GM23338 (cell line): ENCODE results near the gene OR2F2. TPM values are rescaled to one million over a fixed set of nuclear protein-coding genes. Genes with fewer than 3 reads are reported as not detected.

ENCODE experiments used
- ATAC-seq: fragments of 200-7000 bp; cut with Tn5 transposase; 3 replicates; pipeline ENCODE4 v1.9.1; 2020
- DNase-seq: peaks from one replicate; pipeline ENCODE4 v3.0.0-alpha.2; 2015; ENCODE audit warnings: low spot score
- H2AFZ ChIP-seq: fragments of 200-600 bp; sonication (generic); 2 replicates; pipeline ENCODE4 v1.8.0; 2016; ENCODE audit warnings: antibody characterized with exemption, mild to moderate bottlenecking, moderate library complexity
- H3F3A ChIP-seq: fragments of 200-600 bp; sonication (generic); replicated peaks from 2 replicates; pipeline ENCODE4 v1.8.0; 2017; ENCODE audit warnings: antibody characterized with exemption, mixed run types, low read depth
- H3K27ac ChIP-seq: fragments of 200-600 bp; sonication (generic); 2 replicates; pipeline ENCODE4 v1.6.1; 2016; ENCODE audit warnings: low read depth
- H3K27me3 ChIP-seq: fragments of 200-600 bp; sonication (generic); 2 replicates; pipeline ENCODE4 v1.8.0; 2016; ENCODE audit warnings: mild to moderate bottlenecking, mixed run types, moderate library complexity; ENCODE audit not compliant: insufficient read depth
- H3K36me3 ChIP-seq: fragments of 200-600 bp; sonication (generic); 2 replicates; pipeline ENCODE4 v1.8.0; 2016; ENCODE audit warnings: mild to moderate bottlenecking; ENCODE audit not compliant: insufficient read depth
- H3K4me1 ChIP-seq: fragments of 200-600 bp; sonication (generic); 2 replicates; pipeline ENCODE4 v1.8.0; 2016; ENCODE audit warnings: mild to moderate bottlenecking, moderate library complexity; ENCODE audit not compliant: insufficient read depth
- H3K4me2 ChIP-seq: fragments of 200-600 bp; sonication (generic); 2 replicates; pipeline ENCODE4 v1.7.1; 2017; ENCODE audit warnings: mixed run types
- H3K4me3 ChIP-seq: fragments of 200-600 bp; sonication (generic); 2 replicates; pipeline ENCODE4 v1.6.1; 2016; ENCODE audit warnings: mixed run types
- H3K79me2 ChIP-seq: fragments of 200-600 bp; sonication (generic); replicated peaks from 2 replicates; pipeline ENCODE4 v1.8.0; 2017; ENCODE audit warnings: mild to moderate bottlenecking; ENCODE audit not compliant: insufficient read depth
- H3K9me2 ChIP-seq: fragments of 200-600 bp; sonication (generic); 2 replicates; pipeline ENCODE4 v1.8.0; 2017; ENCODE audit not compliant: insufficient read depth
- H4K20me1 ChIP-seq: fragments of 200-600 bp; sonication (generic); replicated peaks from 2 replicates; pipeline ENCODE4 v1.8.0; 2017; ENCODE audit warnings: mild to moderate bottlenecking; ENCODE audit not compliant: insufficient read depth
- H3K27ac Mint-ChIP-seq: 2 replicates; pipeline ENCODE4 v1.8.0; 2020; ENCODE audit warnings: inconsistent platforms, mild to moderate bottlenecking, moderate library complexity, mixed read lengths
- H3K27me3 Mint-ChIP-seq: 3 replicates; pipeline ENCODE4 v1.8.0; 2022; ENCODE audit warnings: low read depth, mild to moderate bottlenecking, moderate library complexity, mixed read lengths, inconsistent platforms; ENCODE audit not compliant: insufficient read depth, poor library complexity
- H3K36me3 Mint-ChIP-seq: 3 replicates; pipeline ENCODE4 v1.8.0; 2021; ENCODE audit warnings: low read depth, mild to moderate bottlenecking, inconsistent platforms, moderate library complexity, mixed read lengths
- H3K4me1 Mint-ChIP-seq: 3 replicates; pipeline ENCODE4 v1.8.0; 2020; ENCODE audit warnings: mild to moderate bottlenecking, inconsistent platforms, mixed read lengths
- H3K4me3 Mint-ChIP-seq: 3 replicates; pipeline ENCODE4 v1.8.0; 2021; ENCODE audit warnings: moderate library complexity, mild to moderate bottlenecking, inconsistent platforms, mixed read lengths
- H3K9me3 Mint-ChIP-seq: 3 replicates; pipeline ENCODE4 v1.8.0; 2020; ENCODE audit warnings: moderate library complexity, mild to moderate bottlenecking, inconsistent platforms, mixed read lengths
- CREB1 ChIP-seq: fragments of 250-450 bp; sonication (Bioruptor Pico); IDR thresholded peaks from 2 replicates; pipeline ENCODE4 v1.5.0; 2020; ENCODE audit warnings: low read depth, mild to moderate bottlenecking, moderate library complexity
- EZH2 ChIP-seq: fragments of 200-600 bp; sonication (generic); IDR thresholded peaks from one replicate; pipeline ENCODE4 v1.8.0; 2017; ENCODE audit warnings: antibody characterized with exemption, mild to moderate bottlenecking, low read depth; ENCODE audit not compliant: unreplicated experiment
- EZH2phosphoT487 ChIP-seq: fragments of 200-600 bp; sonication (generic); IDR thresholded peaks from one replicate; pipeline ENCODE4 v1.8.1; 2018; ENCODE audit warnings: antibody characterized with exemption; ENCODE audit not compliant: unreplicated experiment
- JUNB ChIP-seq: IDR thresholded peaks from one replicate; pipeline ENCODE4 v1.6.1; 2016; ENCODE audit warnings: antibody characterized with exemption; ENCODE audit not compliant: unreplicated experiment
- NANOG ChIP-seq: IDR thresholded peaks from 2 replicates; pipeline ENCODE4 v1.6.1; 2016; ENCODE audit warnings: antibody characterized with exemption, borderline replicate concordance
- POLR2AphosphoS5 ChIP-seq: IDR thresholded peaks from 2 replicates; pipeline ENCODE4 v1.6.1; 2016; ENCODE audit warnings: antibody characterized with exemption, low read depth
- STAT1 ChIP-seq: IDR thresholded peaks from one replicate; pipeline ENCODE4 v1.6.1; 2016; ENCODE audit warnings: antibody characterized with exemption; ENCODE audit not compliant: unreplicated experiment
- ZNF114 ChIP-seq: fragments of 250-450 bp; sonication (Bioruptor Pico); IDR thresholded peaks from 2 replicates; pipeline ENCODE4 v1.5.0; 2020; ENCODE audit warnings: mild to moderate bottlenecking, moderate library complexity
- ZNF331 ChIP-seq: fragments of 250-450 bp; sonication (Bioruptor Pico); IDR thresholded peaks from 2 replicates; pipeline ENCODE4 v1.5.0; 2020; ENCODE audit warnings: low read depth, mild to moderate bottlenecking, moderate library complexity
- polyA plus RNA-seq: library from polyadenylated mRNA; unstranded; fragments of >200 nt; fragmentation: Nextera tagmentation; extraction: Ambion mirVana; gene quantifications from 2 replicates; pipeline ENCODE4 v1.2.1, GENCODE V29; 2016
- total RNA-seq: library from RNA; depleted of rRNA; stranded (reverse); fragments of >200 nt; shearing (Covaris generic); gene quantifications from 2 replicates; pipeline ENCODE4 v1.2.3, GENCODE V29; 2014
- TF ChIP-seq, protein P1 (sequence below): IDR thresholded peaks from one replicate; pipeline ENCODE4 v1.6.1; 2018; ENCODE audit warnings: antibody characterized with exemption; ENCODE audit not compliant: unreplicated experiment
- TF ChIP-seq, protein P2 (sequence below), 2 experiments: fragments of 200-600 bp in 1 of 2; sonication (generic) in 1 of 2; conservative IDR thresholded peaks; 2 replicates each; pipeline versions ENCODE4 v1.5.1 to v1.6.1; 2016 to 2017; ENCODE audit warnings: antibody characterized with exemption in 2 of 2, low read depth in 2 of 2, mild to moderate bottlenecking in 2 of 2, moderate library complexity in 1 of 2
- TF ChIP-seq, protein P3 (sequence below): IDR thresholded peaks from 2 replicates; pipeline ENCODE4 v1.6.1; 2016; ENCODE audit warnings: antibody characterized with exemption
- TF ChIP-seq, protein P4 (sequence below): fragments of 250-450 bp; sonication (Bioruptor Pico); IDR thresholded peaks from 2 replicates; pipeline ENCODE4 v1.5.0; 2020; ENCODE audit warnings: mild to moderate bottlenecking, moderate library complexity

Gene OR2F2
- total and polyA plus RNA-seq, 2 experiments from 2014 or later = not detected

DNA sequence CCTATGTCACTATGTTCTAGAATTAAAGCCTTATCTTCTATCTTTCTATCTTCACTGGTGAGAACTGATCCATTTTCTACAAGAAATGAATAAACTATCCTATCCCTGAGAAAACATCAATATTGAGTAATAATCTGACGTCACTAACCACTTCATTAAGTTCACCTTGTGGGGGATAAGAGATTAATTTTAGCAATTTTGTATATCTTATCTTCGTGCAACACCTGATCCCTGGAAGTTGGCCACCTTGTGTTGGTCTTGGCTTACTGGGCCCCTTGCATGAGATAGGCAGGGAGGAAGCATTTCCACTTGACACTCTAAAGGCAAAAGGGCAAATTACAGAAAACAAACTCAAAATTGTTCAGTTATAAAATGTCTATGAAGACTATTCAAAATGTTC lies 45.0 kb downstream of the OR2F2 start:
- Histone ChIP-seq H3K4me1 (no peaks in the 10 kb centered on the region), H4K20me1 (no peaks in the 10 kb centered on the region), H3K27ac (no peak overlapping the region), H3K79me2 (no peaks in the 10 kb centered on the region), H3K9me2 (peaks cover 17% of the 10 kb centered on the region; the same call in 1 of the 2 replicates), H3K4me2 (no peak overlapping the region), H3K27me3 (no peaks in the 10 kb centered on the region), H2AFZ (no peak overlapping the region), H3F3A (no peaks in the 10 kb centered on the region), H3K4me3 (no peak overlapping the region), H3K36me3 (no peaks in the 10 kb centered on the region)
- H3K27me3 Mint-ChIP-seq = no peaks in the 10 kb centered on the region
- TF ChIP-seq, protein P1, sequence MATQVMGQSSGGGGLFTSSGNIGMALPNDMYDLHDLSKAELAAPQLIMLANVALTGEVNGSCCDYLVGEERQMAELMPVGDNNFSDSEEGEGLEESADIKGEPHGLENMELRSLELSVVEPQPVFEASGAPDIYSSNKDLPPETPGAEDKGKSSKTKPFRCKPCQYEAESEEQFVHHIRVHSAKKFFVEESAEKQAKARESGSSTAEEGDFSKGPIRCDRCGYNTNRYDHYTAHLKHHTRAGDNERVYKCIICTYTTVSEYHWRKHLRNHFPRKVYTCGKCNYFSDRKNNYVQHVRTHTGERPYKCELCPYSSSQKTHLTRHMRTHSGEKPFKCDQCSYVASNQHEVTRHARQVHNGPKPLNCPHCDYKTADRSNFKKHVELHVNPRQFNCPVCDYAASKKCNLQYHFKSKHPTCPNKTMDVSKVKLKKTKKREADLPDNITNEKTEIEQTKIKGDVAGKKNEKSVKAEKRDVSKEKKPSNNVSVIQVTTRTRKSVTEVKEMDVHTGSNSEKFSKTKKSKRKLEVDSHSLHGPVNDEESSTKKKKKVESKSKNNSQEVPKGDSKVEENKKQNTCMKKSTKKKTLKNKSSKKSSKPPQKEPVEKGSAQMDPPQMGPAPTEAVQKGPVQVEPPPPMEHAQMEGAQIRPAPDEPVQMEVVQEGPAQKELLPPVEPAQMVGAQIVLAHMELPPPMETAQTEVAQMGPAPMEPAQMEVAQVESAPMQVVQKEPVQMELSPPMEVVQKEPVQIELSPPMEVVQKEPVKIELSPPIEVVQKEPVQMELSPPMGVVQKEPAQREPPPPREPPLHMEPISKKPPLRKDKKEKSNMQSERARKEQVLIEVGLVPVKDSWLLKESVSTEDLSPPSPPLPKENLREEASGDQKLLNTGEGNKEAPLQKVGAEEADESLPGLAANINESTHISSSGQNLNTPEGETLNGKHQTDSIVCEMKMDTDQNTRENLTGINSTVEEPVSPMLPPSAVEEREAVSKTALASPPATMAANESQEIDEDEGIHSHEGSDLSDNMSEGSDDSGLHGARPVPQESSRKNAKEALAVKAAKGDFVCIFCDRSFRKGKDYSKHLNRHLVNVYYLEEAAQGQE = no peak
- TF ChIP-seq CREB1 (CRISPR knock-in tag) (no peak), STAT1 (no peak), NANOG (no peak), ZNF114 (CRISPR knock-in tag) (no peak), EZH2phosphoT487 (no peak), JUNB (no peak), ZNF331 (CRISPR knock-in tag) (no peak), POLR2AphosphoS5 (no peak), EZH2 (no peak)
- TF ChIP-seq, protein P2, sequence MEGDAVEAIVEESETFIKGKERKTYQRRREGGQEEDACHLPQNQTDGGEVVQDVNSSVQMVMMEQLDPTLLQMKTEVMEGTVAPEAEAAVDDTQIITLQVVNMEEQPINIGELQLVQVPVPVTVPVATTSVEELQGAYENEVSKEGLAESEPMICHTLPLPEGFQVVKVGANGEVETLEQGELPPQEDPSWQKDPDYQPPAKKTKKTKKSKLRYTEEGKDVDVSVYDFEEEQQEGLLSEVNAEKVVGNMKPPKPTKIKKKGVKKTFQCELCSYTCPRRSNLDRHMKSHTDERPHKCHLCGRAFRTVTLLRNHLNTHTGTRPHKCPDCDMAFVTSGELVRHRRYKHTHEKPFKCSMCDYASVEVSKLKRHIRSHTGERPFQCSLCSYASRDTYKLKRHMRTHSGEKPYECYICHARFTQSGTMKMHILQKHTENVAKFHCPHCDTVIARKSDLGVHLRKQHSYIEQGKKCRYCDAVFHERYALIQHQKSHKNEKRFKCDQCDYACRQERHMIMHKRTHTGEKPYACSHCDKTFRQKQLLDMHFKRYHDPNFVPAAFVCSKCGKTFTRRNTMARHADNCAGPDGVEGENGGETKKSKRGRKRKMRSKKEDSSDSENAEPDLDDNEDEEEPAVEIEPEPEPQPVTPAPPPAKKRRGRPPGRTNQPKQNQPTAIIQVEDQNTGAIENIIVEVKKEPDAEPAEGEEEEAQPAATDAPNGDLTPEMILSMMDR (conservative IDR thresholded peaks at IDR 0.05; ENCODE audit: low read depth in 2 of 2) = no peak
- TF ChIP-seq, protein P3, sequence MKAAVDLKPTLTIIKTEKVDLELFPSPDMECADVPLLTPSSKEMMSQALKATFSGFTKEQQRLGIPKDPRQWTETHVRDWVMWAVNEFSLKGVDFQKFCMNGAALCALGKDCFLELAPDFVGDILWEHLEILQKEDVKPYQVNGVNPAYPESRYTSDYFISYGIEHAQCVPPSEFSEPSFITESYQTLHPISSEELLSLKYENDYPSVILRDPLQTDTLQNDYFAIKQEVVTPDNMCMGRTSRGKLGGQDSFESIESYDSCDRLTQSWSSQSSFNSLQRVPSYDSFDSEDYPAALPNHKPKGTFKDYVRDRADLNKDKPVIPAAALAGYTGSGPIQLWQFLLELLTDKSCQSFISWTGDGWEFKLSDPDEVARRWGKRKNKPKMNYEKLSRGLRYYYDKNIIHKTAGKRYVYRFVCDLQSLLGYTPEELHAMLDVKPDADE = no peak
- TF ChIP-seq, protein P4, sequence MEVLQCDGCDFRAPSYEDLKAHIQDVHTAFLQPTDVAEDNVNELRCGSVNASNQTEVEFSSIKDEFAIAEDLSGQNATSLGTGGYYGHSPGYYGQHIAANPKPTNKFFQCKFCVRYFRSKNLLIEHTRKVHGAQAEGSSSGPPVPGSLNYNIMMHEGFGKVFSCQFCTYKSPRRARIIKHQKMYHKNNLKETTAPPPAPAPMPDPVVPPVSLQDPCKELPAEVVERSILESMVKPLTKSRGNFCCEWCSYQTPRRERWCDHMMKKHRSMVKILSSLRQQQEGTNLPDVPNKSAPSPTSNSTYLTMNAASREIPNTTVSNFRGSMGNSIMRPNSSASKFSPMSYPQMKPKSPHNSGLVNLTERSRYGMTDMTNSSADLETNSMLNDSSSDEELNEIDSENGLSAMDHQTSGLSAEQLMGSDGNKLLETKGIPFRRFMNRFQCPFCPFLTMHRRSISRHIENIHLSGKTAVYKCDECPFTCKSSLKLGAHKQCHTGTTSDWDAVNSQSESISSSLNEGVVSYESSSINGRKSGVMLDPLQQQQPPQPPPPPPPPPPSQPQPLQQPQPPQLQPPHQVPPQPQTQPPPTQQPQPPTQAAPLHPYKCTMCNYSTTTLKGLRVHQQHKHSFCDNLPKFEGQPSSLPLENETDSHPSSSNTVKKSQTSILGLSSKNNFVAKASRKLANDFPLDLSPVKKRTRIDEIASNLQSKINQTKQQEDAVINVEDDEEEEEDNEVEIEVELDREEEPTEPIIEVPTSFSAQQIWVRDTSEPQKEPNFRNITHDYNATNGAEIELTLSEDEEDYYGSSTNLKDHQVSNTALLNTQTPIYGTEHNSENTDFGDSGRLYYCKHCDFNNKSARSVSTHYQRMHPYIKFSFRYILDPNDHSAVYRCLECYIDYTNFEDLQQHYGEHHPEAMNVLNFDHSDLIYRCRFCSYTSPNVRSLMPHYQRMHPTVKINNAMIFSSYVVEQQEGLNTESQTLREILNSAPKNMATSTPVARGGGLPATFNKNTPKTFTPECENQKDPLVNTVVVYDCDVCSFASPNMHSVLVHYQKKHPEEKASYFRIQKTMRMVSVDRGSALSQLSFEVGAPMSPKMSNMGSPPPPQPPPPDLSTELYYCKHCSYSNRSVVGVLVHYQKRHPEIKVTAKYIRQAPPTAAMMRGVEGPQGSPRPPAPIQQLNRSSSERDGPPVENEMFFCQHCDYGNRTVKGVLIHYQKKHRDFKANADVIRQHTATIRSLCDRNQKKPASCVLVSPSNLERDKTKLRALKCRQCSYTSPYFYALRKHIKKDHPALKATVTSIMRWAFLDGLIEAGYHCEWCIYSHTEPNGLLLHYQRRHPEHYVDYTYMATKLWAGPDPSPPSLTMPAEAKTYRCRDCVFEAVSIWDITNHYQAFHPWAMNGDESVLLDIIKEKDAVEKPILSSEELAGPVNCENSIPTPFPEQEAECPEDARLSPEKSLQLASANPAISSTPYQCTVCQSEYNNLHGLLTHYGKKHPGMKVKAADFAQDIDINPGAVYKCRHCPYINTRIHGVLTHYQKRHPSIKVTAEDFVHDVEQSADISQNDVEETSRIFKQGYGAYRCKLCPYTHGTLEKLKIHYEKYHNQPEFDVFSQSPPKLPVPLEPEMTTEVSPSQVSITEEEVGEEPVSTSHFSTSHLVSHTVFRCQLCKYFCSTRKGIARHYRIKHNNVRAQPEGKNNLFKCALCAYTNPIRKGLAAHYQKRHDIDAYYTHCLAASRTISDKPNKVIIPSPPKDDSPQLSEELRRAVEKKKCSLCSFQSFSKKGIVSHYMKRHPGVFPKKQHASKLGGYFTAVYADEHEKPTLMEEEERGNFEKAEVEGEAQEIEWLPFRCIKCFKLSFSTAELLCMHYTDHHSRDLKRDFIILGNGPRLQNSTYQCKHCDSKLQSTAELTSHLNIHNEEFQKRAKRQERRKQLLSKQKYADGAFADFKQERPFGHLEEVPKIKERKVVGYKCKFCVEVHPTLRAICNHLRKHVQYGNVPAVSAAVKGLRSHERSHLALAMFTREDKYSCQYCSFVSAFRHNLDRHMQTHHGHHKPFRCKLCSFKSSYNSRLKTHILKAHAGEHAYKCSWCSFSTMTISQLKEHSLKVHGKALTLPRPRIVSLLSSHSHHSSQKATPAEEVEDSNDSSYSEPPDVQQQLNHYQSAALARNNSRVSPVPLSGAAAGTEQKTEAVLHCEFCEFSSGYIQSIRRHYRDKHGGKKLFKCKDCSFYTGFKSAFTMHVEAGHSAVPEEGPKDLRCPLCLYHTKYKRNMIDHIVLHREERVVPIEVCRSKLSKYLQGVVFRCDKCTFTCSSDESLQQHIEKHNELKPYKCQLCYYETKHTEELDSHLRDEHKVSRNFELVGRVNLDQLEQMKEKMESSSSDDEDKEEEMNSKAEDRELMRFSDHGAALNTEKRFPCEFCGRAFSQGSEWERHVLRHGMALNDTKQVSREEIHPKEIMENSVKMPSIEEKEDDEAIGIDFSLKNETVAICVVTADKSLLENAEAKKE (CRISPR knock-in tag) = no peak
- no peak for DNase-seq
- no peaks in the 10 kb centered on the region for H3K4me1 Mint-ChIP-seq
- no peaks in the 10 kb centered on the region for H3K9me3 Mint-ChIP-seq
- H3K36me3 Mint-ChIP-seq = no peaks in the 10 kb centered on the region
- no peak overlapping the region for H3K27ac Mint-ChIP-seq
- no peak for ATAC-seq
- H3K4me3 Mint-ChIP-seq = no peak overlapping the region
